ENCODE data around the gene UFC1.

- TF ChIP-seq, protein P1, sequence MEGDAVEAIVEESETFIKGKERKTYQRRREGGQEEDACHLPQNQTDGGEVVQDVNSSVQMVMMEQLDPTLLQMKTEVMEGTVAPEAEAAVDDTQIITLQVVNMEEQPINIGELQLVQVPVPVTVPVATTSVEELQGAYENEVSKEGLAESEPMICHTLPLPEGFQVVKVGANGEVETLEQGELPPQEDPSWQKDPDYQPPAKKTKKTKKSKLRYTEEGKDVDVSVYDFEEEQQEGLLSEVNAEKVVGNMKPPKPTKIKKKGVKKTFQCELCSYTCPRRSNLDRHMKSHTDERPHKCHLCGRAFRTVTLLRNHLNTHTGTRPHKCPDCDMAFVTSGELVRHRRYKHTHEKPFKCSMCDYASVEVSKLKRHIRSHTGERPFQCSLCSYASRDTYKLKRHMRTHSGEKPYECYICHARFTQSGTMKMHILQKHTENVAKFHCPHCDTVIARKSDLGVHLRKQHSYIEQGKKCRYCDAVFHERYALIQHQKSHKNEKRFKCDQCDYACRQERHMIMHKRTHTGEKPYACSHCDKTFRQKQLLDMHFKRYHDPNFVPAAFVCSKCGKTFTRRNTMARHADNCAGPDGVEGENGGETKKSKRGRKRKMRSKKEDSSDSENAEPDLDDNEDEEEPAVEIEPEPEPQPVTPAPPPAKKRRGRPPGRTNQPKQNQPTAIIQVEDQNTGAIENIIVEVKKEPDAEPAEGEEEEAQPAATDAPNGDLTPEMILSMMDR (IDR thresholded peaks at IDR 0.05), result peak; percentile 35 to 46
- TF ChIP-seq EP300 (IDR thresholded peaks at IDR 0.05), result no peak
Observed at GRCh38 chr1:161159087-161159912, 5.5 kb downstream of the UFC1 start, which contains the start of gene USP21.
